K562 (cell line): ENCODE data around the gene EIPR1. TPM values are rescaled to one million over a fixed set of nuclear protein-coding genes. Genes with fewer than 3 reads are reported as not detected.

ENCODE experiments used
- CBX1 ChIP-seq: sonication (generic); IDR thresholded peaks from 2 replicates; pipeline ENCODE4 v1.6.1; 2016; ENCODE audit warnings: antibody characterized with exemption, low read depth, mild to moderate bottlenecking
- CHD7 ChIP-seq: fragments of 200-600 bp; sonication (generic); IDR thresholded peaks from one replicate; pipeline ENCODE4 v1.6.1; 2012; ENCODE audit warnings: mild to moderate bottlenecking, low read depth, low read length, inconsistent platforms
- DNMT1 ChIP-seq: fragments of 450-650 bp; IDR thresholded peaks from 2 replicates; pipeline ENCODE4 v1.6.1; 2016; ENCODE audit warnings: antibody characterized with exemption, mild to moderate bottlenecking
- FOSL1 ChIP-seq: fragments of 200-800 bp; sonication (Bioruptor generic); conservative IDR thresholded peaks from 2 replicates; pipeline ENCODE4 v1.6.1; 2016; ENCODE audit warnings: missing genetic modification characterization, missing compliant biosample characterization
- FOXJ2 ChIP-seq: fragments of 200-800 bp; sonication (Bioruptor generic); IDR thresholded peaks from 2 replicates; pipeline ENCODE4 v1.6.1; 2016; ENCODE audit warnings: missing genetic modification characterization, missing compliant biosample characterization
- GTF2E2 ChIP-seq: fragments of 200-800 bp; sonication (Bioruptor generic); IDR thresholded peaks from 2 replicates; pipeline ENCODE4 v1.6.1; 2016; ENCODE audit warnings: missing genetic modification characterization, missing compliant biosample characterization
- MIER1 ChIP-seq: fragments of 450-650 bp; IDR thresholded peaks from 2 replicates; pipeline ENCODE4 v1.6.1; 2016; ENCODE audit warnings: antibody characterized with exemption, mild to moderate bottlenecking, low read depth
- NFIX ChIP-seq: fragments of 250-450 bp; sonication (Bioruptor Pico); IDR thresholded peaks from 2 replicates; pipeline ENCODE4 v1.4.0; 2020; ENCODE audit warnings: low read depth, mild to moderate bottlenecking, moderate library complexity
- SMARCC2 ChIP-seq: fragments of 450-650 bp; IDR thresholded peaks from 2 replicates; pipeline ENCODE4 v1.6.1; 2017; ENCODE audit warnings: antibody characterized with exemption, moderate library complexity, mild to moderate bottlenecking, low read depth
- SNRNP70 ChIP-seq: fragments of 200-400 bp; formaldehyde crosslinking; optimal IDR thresholded peaks from 2 replicates; pipeline ENCODE3; 2017; ENCODE audit warnings: low read depth, low read length
- SRSF1 ChIP-seq: fragments of 200-400 bp; formaldehyde crosslinking; IDR thresholded peaks from 2 replicates; pipeline ENCODE4 v1.6.1; 2017; ENCODE audit warnings: mild to moderate bottlenecking, low read depth, low read length, moderate library complexity
- TCF3 ChIP-seq: sonication (generic); formaldehyde crosslinking; IDR thresholded peaks from 2 replicates; pipeline ENCODE4 v1.4.0; 2020; ENCODE audit warnings: mild to moderate bottlenecking, missing genetic modification reagents
- TRIM25 ChIP-seq: fragments of 450-650 bp; IDR thresholded peaks from 2 replicates; pipeline ENCODE4 v1.7.0; 2016; ENCODE audit warnings: borderline replicate concordance
- ZNF431 ChIP-seq: sonication (generic); formaldehyde crosslinking; IDR thresholded peaks from 2 replicates; pipeline ENCODE4 v1.8.0; 2022; ENCODE audit warnings: mild to moderate bottlenecking, missing genetic modification reagents
- ZNF766 ChIP-seq: fragments of 200-800 bp; sonication (Bioruptor generic); conservative IDR thresholded peaks from 2 replicates; pipeline ENCODE4 v1.6.1; 2016; ENCODE audit warnings: missing genetic modification characterization, missing compliant biosample characterization
- polyA plus RNA-seq, 8 experiments: library from polyadenylated mRNA; depleted of rRNA in 4 of 8; stranded (reverse) in 5 of 8; unstranded in 3 of 8; fragments of >200 nt; fragmentation: Nextera tagmentation in 2 of 8; fragmentation: Illumina TruSeq in 1 of 8; extraction: Ambion mirVana in 2 of 8; extraction: Trizol in 1 of 8; gene quantifications; 2 replicates each; pipeline versions ENCODE4 v1.2.1 to v1.2.3, GENCODE V29; 2011 to 2014; ENCODE audit warnings: inconsistent platforms in 1 of 8, missing spikeins in 1 of 8
- total RNA-seq, 7 experiments: library from RNA; depleted of rRNA in 6 of 7; stranded (reverse); fragments of >200 nt in 6 of 7; fragmentation: Illumina TruSeq in 2 of 7; extraction: Trizol in 2 of 7; gene quantifications; 2 replicates each; pipeline versions ENCODE4 v1.2.1 to v1.2.3, GENCODE V29; 2011 to 2021; ENCODE audit warnings: low replicate concordance in 1 of 7

Gene EIPR1
- total and polyA plus RNA-seq, 9 of the 15 experiments (the other 6 are each of a cell fraction or from before 2014, with no cell fraction given), result 19.9 to 54.4 (median 35.9) TPM

- TF ChIP-seq CHD7, result no peak
- TF ChIP-seq FOXJ2 (tag), result no peak
- no peak for TF ChIP-seq NFIX
- TF ChIP-seq TCF3 (CRISPR knock-in tag), result 0 out of 2 replicates have a peak, but pooled peaks have one; percentile 13
- no peak for TF ChIP-seq SMARCC2
- no peak for TF ChIP-seq FOSL1
- TF ChIP-seq DNMT1, result no peak
- no peak for TF ChIP-seq MIER1
- TF ChIP-seq TRIM25, result no peak
- TF ChIP-seq GTF2E2, result no peak
- TF ChIP-seq SNRNP70, result no peak
- TF ChIP-seq ZNF766 (CRISPR knock-in tag), result no peak
- no peak for TF ChIP-seq ZNF431 (CRISPR knock-in tag)
- TF ChIP-seq CBX1, result no peak
- TF ChIP-seq SRSF1, result no peak
Measured at GRCh38 chr2:3303583-3304406, 73.8 kb downstream of the EIPR1 start (continued).
